Chondrocyte (in vitro differentiated cells): ENCODE data around the gene TSPAN8. TPM values are rescaled to one million over a fixed set of nuclear protein-coding genes. Genes with fewer than 3 reads are reported as not detected.

Source experiments
- DNase-seq: peaks from one replicate; pipeline ENCODE4 v3.0.0; 2021; ENCODE audit warnings: mixed read lengths, low spot score
- H3K27ac Mint-ChIP-seq: one replicate; pipeline ENCODE4 v1.8.0; 2021; ENCODE audit warnings: mild to moderate bottlenecking, moderate library complexity, mixed read lengths; ENCODE audit not compliant: unreplicated experiment
- H3K27me3 Mint-ChIP-seq: 2 replicates; pipeline ENCODE4 v1.8.0; 2021; ENCODE audit warnings: low read depth, mixed read lengths
- H3K36me3 Mint-ChIP-seq: 2 replicates; pipeline ENCODE4 v1.8.0; 2021; ENCODE audit warnings: low read depth, mixed read lengths
- H3K4me1 Mint-ChIP-seq: 2 replicates; pipeline ENCODE4 v1.8.0; 2021; ENCODE audit warnings: low read depth, mild to moderate bottlenecking, mixed read lengths
- H3K4me3 Mint-ChIP-seq: one replicate; pipeline ENCODE4 v1.8.0; 2021; ENCODE audit warnings: mild to moderate bottlenecking, moderate library complexity, mixed read lengths; ENCODE audit not compliant: unreplicated experiment
- H3K9me3 Mint-ChIP-seq: 2 replicates; pipeline ENCODE4 v1.8.0; 2021; ENCODE audit warnings: low read depth, mixed read lengths
- CTCF ChIP-seq: fragments of 200-600 bp; sonication (generic); IDR thresholded peaks from 2 replicates; pipeline ENCODE4 v1.5.0; 2021; ENCODE audit warnings: antibody characterized with exemption, mild to moderate bottlenecking, moderate library complexity
- total RNA-seq: library from RNA; stranded (reverse); gene quantifications from 3 replicates; pipeline ENCODE4 v1.2.1, GENCODE V29; 2021

TSPAN8 gene
- total RNA-seq, 1 donor from 2014 or later: 0.22 TPM

- Mint-ChIP-seq H3K4me1 (peaks cover 12% of the 10 kb centered on the region), H3K9me3 (no peaks in the 10 kb centered on the region), H3K4me3 (no peak overlapping the region), H3K27me3 (peaks cover 6% of the 10 kb centered on the region), H3K27ac (no peak overlapping the region), H3K36me3 (no peaks in the 10 kb centered on the region)
- no peak for DNase-seq
- no peak for TF ChIP-seq CTCF
Observed at GRCh38 chr12:71138011-71138410, 19.8 kb downstream of the TSPAN8 start.

GRCh38 chr12:71135812-71136176, 22.0 kb downstream of the TSPAN8 start:
- DNase-seq: no peak
- H3K27ac Mint-ChIP-seq: no peak overlapping the region
- no peak for TF ChIP-seq CTCF
- no peak overlapping the region for H3K4me3 Mint-ChIP-seq
- peaks cover 6% of the 10 kb centered on the region for H3K27me3 Mint-ChIP-seq
- no peaks in the 10 kb centered on the region for H3K36me3 Mint-ChIP-seq
- H3K9me3 Mint-ChIP-seq: no peaks in the 10 kb centered on the region
- peaks cover 5% of the 10 kb centered on the region for H3K4me1 Mint-ChIP-seq

- no peak for TF ChIP-seq CTCF
- H3K27ac Mint-ChIP-seq: no peak overlapping the region
- H3K9me3 Mint-ChIP-seq: no peaks in the 10 kb centered on the region
- no peak overlapping the region for H3K4me3 Mint-ChIP-seq
- no peak for DNase-seq
- H3K27me3 Mint-ChIP-seq: peaks cover 6% of the 10 kb centered on the region
- H3K36me3 Mint-ChIP-seq: no peaks in the 10 kb centered on the region
- peaks cover 3% of the 10 kb centered on the region for H3K4me1 Mint-ChIP-seq
Observed at GRCh38 chr12:71135077-71135811, 22.6 kb downstream of the TSPAN8 start.

- peaks cover 6% of the 10 kb centered on the region for H3K27me3 Mint-ChIP-seq
- no peaks in the 10 kb centered on the region for H3K36me3 Mint-ChIP-seq
- H3K9me3 Mint-ChIP-seq: no peaks in the 10 kb centered on the region
- no peak overlapping the region for H3K27ac Mint-ChIP-seq
- no peak for TF ChIP-seq CTCF
- peaks cover 3% of the 10 kb centered on the region for H3K4me1 Mint-ChIP-seq
- DNase-seq: no peak
- no peak overlapping the region for H3K4me3 Mint-ChIP-seq
Observed at GRCh38 chr12:71134405-71134804, 23.4 kb downstream of the TSPAN8 start.

GRCh38 chr12:71130521-71131069, 27.2 kb downstream of the TSPAN8 start:
- Mint-ChIP-seq H3K4me1 (peaks cover 10% of the 10 kb centered on the region), H3K27ac (no peak overlapping the region), H3K9me3 (no peaks in the 10 kb centered on the region), H3K36me3 (no peaks in the 10 kb centered on the region), H3K27me3 (peaks cover 6% of the 10 kb centered on the region), H3K4me3 (no peak overlapping the region)
- DNase-seq: no peak
- TF ChIP-seq CTCF: no peak
